ENCODE data around the gene CD27.

- TF ChIP-seq CTCF (IDR thresholded peaks at IDR 0.05; ENCODE audit: insufficient read depth, low read length, poor library complexity, severe bottlenecking) (no peak), EZH2phosphoT487 (conservative IDR thresholded peaks at IDR 0.05; ENCODE audit: low read length) (no peak)
These were observed 50.2 kb downstream of the CD27 start for GRCh38 chr12:6494968-6495367.

All from SU-DHL-6 (cell line).